ENCODE data around the gene TRIM23.

TRIM23 gene

GRCh38 chr5:65570598-65571226 lies 53.4 kb downstream of the TRIM23 start:
- FAIRE-seq (no peak), DNase-seq (ENCODE audit: insufficient read length, low spot score) (no peak)

DNA sequence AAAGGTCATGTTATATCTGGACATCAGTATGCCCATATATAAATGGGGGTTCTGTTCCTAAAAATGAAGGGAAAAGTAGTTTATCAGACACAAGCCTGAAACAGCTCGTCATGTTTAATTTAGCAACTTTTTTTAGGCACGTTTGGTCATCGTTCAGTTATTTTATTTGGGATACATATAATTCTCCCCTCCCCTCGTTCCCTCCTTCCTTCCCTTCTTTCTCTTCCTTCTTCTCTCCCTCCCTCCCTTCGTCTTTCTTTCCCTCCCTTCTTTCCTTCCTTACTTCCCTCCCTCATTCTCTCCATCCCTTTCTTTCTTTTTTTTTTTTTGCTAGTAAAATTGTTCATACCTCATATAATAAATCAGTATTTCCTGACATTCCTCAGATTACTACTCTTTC lies 57.6 kb downstream of the TRIM23 start:
- FAIRE-seq, result no peak
- DNase-seq (ENCODE audit: insufficient read length, low spot score), result no peak

DNA sequence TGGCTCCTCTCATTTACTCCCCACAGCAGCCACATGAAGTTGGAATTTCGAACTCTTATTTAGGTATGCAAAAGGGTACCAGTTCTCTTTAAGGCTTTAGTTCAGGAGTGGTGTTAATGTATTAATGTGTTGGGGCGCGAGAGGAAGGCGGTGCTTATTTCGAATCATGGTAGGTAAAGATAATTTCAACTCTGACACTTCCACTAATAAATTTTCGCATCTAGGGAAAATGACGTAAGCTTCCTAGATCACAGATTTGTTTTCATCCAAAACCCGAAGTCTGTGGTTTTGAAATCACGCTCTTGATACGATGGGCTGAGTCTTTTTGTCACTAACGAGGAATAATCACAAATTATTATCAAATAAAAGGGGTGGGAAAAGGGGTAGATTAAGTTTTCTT lies 60.4 kb downstream of the TRIM23 start:
- FAIRE-seq (no peak), DNase-seq (ENCODE audit: insufficient read length, low spot score) (no peak)

DNA sequence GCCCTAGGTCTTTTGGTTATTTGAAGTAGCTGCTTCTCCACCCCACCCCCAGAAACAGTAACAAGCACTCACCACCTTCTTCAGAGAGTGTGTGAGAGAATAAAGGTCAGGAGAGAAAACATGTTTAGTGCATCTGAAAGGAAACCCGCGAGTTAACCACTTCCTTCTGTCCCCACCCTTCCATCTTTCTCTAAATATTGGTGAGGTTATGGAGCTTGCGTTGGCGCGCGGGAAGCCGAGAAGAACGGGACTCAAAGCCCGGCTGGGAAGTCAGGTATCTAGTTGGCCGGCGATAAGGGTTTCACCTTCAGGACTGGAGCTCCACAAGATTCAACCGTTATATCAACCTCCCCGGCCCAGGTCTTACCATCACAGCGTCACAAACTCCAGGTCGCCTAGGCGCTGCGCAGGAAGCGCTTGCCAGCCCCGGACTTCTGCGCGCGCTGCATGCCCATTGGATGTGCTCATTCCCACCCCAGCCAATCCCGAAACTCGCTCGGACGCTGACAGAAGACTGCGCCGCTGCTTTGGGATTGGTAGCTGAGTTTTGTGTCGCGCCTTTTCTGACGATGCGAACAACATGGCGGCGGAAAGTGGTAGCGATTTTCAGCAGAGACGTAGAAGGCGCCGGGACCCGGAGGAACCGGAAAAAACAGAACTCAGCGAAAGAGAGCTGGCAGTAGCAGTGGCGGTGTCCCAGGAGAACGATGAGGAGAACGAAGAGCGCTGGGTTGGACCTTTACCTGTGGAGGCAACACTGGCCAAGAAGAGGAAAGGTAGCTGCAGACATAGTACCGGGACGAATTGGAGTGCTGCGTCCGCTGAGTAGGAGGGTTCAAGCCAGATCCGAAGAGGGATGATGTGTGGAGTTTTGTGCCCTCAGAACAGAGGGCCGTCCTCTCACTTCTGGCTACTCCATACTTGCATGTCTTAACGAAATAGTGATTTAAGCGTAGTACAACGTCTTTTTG lies 61.1 kb downstream of the TRIM23 start, which contains the start of the genes CENPK and PPWD1:
TSS of gene CENPK (minus strand) at position 438 of the 971 bp plus-strand sequence. CDS start 8,261 bp downstream, outside the sequence.
TSS of gene PPWD1 (plus strand) at position 566 of the 971 bp plus-strand sequence. CDS start at position 581, 15 bp downstream.
- peak; percentile 98 for FAIRE-seq
- peak; percentile 68 for DNase-seq (ENCODE audit: insufficient read length, low spot score)

DNA sequence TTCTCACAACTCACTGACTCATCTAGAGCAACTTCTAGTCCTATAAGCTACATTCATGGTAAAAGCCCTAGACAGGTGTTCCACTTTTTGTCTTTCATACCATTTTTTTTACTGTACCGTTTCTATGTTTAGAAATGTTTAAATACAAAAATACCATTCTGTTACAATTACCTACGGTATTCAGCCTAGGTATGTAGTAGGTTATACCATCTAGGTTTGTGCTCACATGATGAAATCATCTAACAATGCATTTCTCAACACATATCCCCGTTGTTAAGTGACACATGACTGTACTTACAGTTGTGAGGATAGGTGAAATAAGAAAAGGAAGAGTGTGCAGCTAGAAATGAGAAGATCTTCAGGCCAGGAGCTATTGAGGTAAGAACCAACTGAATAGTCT lies 67.4 kb downstream of the TRIM23 start:
- no peak for DNase-seq (ENCODE audit: insufficient read length, low spot score)
- FAIRE-seq, result no peak

- DNase-seq (ENCODE audit: insufficient read length, low spot score), result no peak
- FAIRE-seq, result no peak
Observed at GRCh38 chr5:65556181-65556580, 68.0 kb downstream of the TRIM23 start.

DNA sequence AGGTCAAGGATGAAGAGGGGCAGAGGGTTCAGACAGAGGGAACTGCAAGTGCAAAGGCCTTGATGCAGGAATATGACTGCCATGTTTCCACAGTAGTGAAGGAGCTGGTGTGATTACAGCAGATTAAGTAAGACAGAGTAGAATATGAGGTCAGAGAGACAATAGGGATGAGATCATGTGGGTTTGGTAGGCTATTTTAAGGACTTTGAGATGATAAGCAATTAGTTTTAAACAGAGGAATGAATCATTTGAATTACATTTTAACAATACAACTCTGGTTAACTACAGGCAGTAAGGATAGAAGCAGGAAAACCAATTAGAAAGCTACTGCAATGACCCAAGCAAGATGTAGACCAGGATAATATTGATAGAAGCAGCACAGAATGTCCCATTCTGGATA lies 68.8 kb downstream of the TRIM23 start:
- DNase-seq (ENCODE audit: insufficient read length, low spot score) (no peak), FAIRE-seq (no peak)

GRCh38 chr5:65553941-65554340 lies 70.2 kb downstream of the TRIM23 start:
- DNase-seq (ENCODE audit: insufficient read length, low spot score) (no peak), FAIRE-seq (no peak)

DNA sequence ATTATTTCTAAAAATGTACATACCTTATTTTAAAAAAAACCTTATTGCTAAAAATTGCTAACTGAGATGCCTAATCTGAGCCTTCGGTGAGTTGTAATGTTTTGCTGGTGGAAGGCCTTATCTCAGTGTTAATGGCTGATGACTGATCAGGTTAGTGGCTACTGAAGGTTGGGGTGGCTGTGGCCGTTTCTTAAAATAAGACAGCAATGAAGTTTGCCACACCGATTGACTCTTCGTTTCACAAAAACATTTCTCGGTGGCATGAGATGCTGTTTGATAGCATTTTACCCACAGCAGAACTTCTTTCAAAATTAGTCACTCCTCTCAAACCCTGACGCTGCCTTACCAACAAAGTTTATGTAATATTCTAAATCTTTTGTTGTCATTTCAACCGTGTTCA lies 75.9 kb downstream of the TRIM23 start:
- FAIRE-seq, result no peak

DNA sequence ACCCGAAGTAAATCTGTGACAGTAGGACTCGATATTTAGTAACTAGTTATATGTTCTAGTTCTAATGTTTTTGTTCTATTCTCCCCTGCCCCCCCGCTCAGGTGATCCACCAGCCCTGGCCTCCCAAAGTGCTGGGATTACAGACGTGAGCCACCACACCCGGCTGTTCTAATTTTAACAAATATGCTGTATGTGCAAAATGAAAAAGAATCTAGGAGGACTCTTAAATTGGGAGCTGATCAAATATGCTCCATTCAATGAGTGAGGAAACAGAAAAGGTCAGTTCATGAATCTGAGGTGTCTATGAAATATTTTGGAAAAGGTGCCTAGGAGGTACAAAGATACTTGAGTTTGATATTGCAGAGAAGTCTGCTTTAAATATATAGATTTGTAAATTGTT lies 78.0 kb downstream of the TRIM23 start:
- DNase-seq (ENCODE audit: insufficient read length, low spot score), result no peak
- FAIRE-seq, result no peak

More for the DNA sequence above, 75.9 kb downstream of the TRIM23 start:
- DNase-seq (ENCODE audit: insufficient read length, low spot score), result no peak

- DNase-seq (ENCODE audit: insufficient read length, low spot score) (no peak), FAIRE-seq (no peak)
Observed at GRCh38 chr5:65544473-65544872, 79.7 kb downstream of the TRIM23 start.

DNA sequence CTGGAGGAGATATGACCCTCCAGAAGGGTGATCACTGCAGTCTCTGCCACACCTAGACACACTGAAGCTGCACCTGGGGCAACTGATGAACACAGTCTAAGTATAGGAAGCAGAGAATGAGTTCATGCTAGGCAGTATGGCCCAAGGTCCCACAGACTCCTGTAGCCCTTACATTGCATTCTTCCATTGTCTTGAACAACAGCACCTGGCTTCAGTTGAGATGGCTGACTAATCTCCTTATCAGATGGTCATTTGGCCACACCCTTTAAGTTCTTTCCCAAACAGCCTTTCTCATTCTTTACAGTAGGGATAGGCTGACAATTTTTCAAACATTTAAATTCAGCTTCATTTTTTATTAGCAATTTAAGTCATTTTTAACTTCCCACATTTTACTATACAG lies 84.3 kb downstream of the TRIM23 start:
- no peak for DNase-seq (ENCODE audit: insufficient read length, low spot score)
- no peak for FAIRE-seq

All from GM19239 (cell line).